ENCODE results near the gene CNOT9.

Gene CNOT9

GRCh38 chr2:218564056-218564455, 4.6 kb upstream of the CNOT9 start:
- peaks cover under 1% of the 10 kb centered on the region; the same call in 1 of the 2 replicates for H3K36me3 ChIP-seq (ENCODE audit: insufficient read depth, low read length)
- no peak overlapping the region for H3K9ac ChIP-seq (ENCODE audit: low read depth, low read length)
- H3K9me3 ChIP-seq (ENCODE audit: control insufficient read depth, insufficient read depth, low read length) = no peaks in the 10 kb centered on the region
- H3K4me1 ChIP-seq (ENCODE audit: insufficient read depth, low read length) = peaks cover 3% of the 10 kb centered on the region; the same call in 1 of the 2 replicates

GRCh38 chr2:218566296-218566695, 2.3 kb upstream of the CNOT9 start:
- Histone ChIP-seq H3K36me3 (ENCODE audit: insufficient read depth, low read length) (no peaks in the 10 kb centered on the region; the same call in 1 of the 2 replicates), H3K4me1 (ENCODE audit: insufficient read depth, low read length) (peaks cover 12% of the 10 kb centered on the region; the same call in 1 of the 2 replicates), H3K9me3 (ENCODE audit: control insufficient read depth, insufficient read depth, low read length) (no peaks in the 10 kb centered on the region), H3K9ac (ENCODE audit: low read depth, low read length) (no peak overlapping the region)

GRCh38 chr2:218567797-218568189, 846 bp upstream of the CNOT9 start:
- H3K9ac ChIP-seq (ENCODE audit: low read depth, low read length) = peak overlapping the region; percentile 83
- H3K4me1 ChIP-seq (ENCODE audit: insufficient read depth, low read length) = peaks cover 12% of the 10 kb centered on the region; the same call in 1 of the 2 replicates
- peaks cover 2% of the 10 kb centered on the region; the same call in 1 of the 2 replicates for H3K36me3 ChIP-seq (ENCODE audit: insufficient read depth, low read length)
- no peaks in the 10 kb centered on the region for H3K9me3 ChIP-seq (ENCODE audit: control insufficient read depth, insufficient read depth, low read length)

- peaks cover 12% of the 10 kb centered on the region; the same call in 1 of the 2 replicates for H3K4me1 ChIP-seq (ENCODE audit: insufficient read depth, low read length)
- H3K9me3 ChIP-seq (ENCODE audit: control insufficient read depth, insufficient read depth, low read length) = no peaks in the 10 kb centered on the region
- H3K9ac ChIP-seq (ENCODE audit: low read depth, low read length) = peak overlapping the region; percentile 77
- peaks cover 6% of the 10 kb centered on the region; the same call in 1 of the 2 replicates for H3K36me3 ChIP-seq (ENCODE audit: insufficient read depth, low read length)
Measured at GRCh38 chr2:218569038-218569431, 396 bp downstream of the CNOT9 start.

- no peaks in the 10 kb centered on the region for H3K9me3 ChIP-seq (ENCODE audit: control insufficient read depth, insufficient read depth, low read length)
- H3K36me3 ChIP-seq (ENCODE audit: insufficient read depth, low read length) = peaks cover 8% of the 10 kb centered on the region; the same call in 1 of the 2 replicates
- peaks cover 12% of the 10 kb centered on the region; the same call in 1 of the 2 replicates for H3K4me1 ChIP-seq (ENCODE audit: insufficient read depth, low read length)
- peak overlapping the region; percentile 77 for H3K9ac ChIP-seq (ENCODE audit: low read depth, low read length)
Measured at GRCh38 chr2:218569661-218570500, 1.2 kb downstream of the CNOT9 start.

GRCh38 chr2:218570850-218571249, 2.2 kb downstream of the CNOT9 start:
- Histone ChIP-seq H3K36me3 (ENCODE audit: insufficient read depth, low read length) (peaks cover 8% of the 10 kb centered on the region; the same call in 1 of the 2 replicates), H3K9me3 (ENCODE audit: control insufficient read depth, insufficient read depth, low read length) (no peaks in the 10 kb centered on the region), H3K4me1 (ENCODE audit: insufficient read depth, low read length) (peaks cover 12% of the 10 kb centered on the region; the same call in 1 of the 2 replicates), H3K9ac (ENCODE audit: low read depth, low read length) (no peak overlapping the region)

- H3K36me3 ChIP-seq (ENCODE audit: insufficient read depth, low read length) = peaks cover 8% of the 10 kb centered on the region; the same call in 1 of the 2 replicates
- peaks cover 13% of the 10 kb centered on the region; the same call in 1 of the 2 replicates for H3K4me1 ChIP-seq (ENCODE audit: insufficient read depth, low read length)
- no peaks in the 10 kb centered on the region for H3K9me3 ChIP-seq (ENCODE audit: control insufficient read depth, insufficient read depth, low read length)
- H3K9ac ChIP-seq (ENCODE audit: low read depth, low read length) = no peak overlapping the region
Measured at GRCh38 chr2:218576854-218577253, 8.2 kb downstream of the CNOT9 start.

- H3K9ac ChIP-seq (ENCODE audit: low read depth, low read length) = no peak overlapping the region
- peaks cover 13% of the 10 kb centered on the region; the same call in 1 of the 2 replicates for H3K4me1 ChIP-seq (ENCODE audit: insufficient read depth, low read length)
- peaks cover 7% of the 10 kb centered on the region for H3K36me3 ChIP-seq (ENCODE audit: insufficient read depth, low read length)
- no peaks in the 10 kb centered on the region for H3K9me3 ChIP-seq (ENCODE audit: control insufficient read depth, insufficient read depth, low read length)
Measured at GRCh38 chr2:218577482-218578220, 9.0 kb downstream of the CNOT9 start.

GRCh38 chr2:218578272-218578877, 9.7 kb downstream of the CNOT9 start:
- peaks cover 13% of the 10 kb centered on the region; the same call in 1 of the 2 replicates for H3K4me1 ChIP-seq (ENCODE audit: insufficient read depth, low read length)
- H3K36me3 ChIP-seq (ENCODE audit: insufficient read depth, low read length) = peaks cover 7% of the 10 kb centered on the region
- H3K9ac ChIP-seq (ENCODE audit: low read depth, low read length) = no peak overlapping the region
- no peaks in the 10 kb centered on the region for H3K9me3 ChIP-seq (ENCODE audit: control insufficient read depth, insufficient read depth, low read length)

GRCh38 chr2:218582076-218582475, 13.4 kb downstream of the CNOT9 start:
- Histone ChIP-seq H3K4me1 (ENCODE audit: insufficient read depth, low read length) (peaks cover 13% of the 10 kb centered on the region; the same call in 1 of the 2 replicates), H3K9me3 (ENCODE audit: control insufficient read depth, insufficient read depth, low read length) (no peaks in the 10 kb centered on the region), H3K36me3 (ENCODE audit: insufficient read depth, low read length) (peaks cover 12% of the 10 kb centered on the region), H3K9ac (ENCODE audit: low read depth, low read length) (no peak overlapping the region)

- H3K9me3 ChIP-seq (ENCODE audit: control insufficient read depth, insufficient read depth, low read length) = no peaks in the 10 kb centered on the region
- H3K36me3 ChIP-seq (ENCODE audit: insufficient read depth, low read length) = peaks cover 12% of the 10 kb centered on the region
- H3K9ac ChIP-seq (ENCODE audit: low read depth, low read length) = no peak overlapping the region
- H3K4me1 ChIP-seq (ENCODE audit: insufficient read depth, low read length) = no peaks in the 10 kb centered on the region
Measured at GRCh38 chr2:218583983-218584850, 15.6 kb downstream of the CNOT9 start.

- Histone ChIP-seq H3K4me1 (ENCODE audit: insufficient read depth, low read length) (no peaks in the 10 kb centered on the region), H3K36me3 (ENCODE audit: insufficient read depth, low read length) (peaks cover 22% of the 10 kb centered on the region), H3K9ac (ENCODE audit: low read depth, low read length) (no peak overlapping the region), H3K9me3 (ENCODE audit: control insufficient read depth, insufficient read depth, low read length) (no peaks in the 10 kb centered on the region)
Measured at GRCh38 chr2:218585541-218585940, 16.9 kb downstream of the CNOT9 start.

- Histone ChIP-seq H3K9ac (ENCODE audit: low read depth, low read length) (no peak overlapping the region), H3K4me1 (ENCODE audit: insufficient read depth, low read length) (0 out of 2 replicates have a peak, but pooled peaks cover 4% of the 10 kb centered on the region), H3K9me3 (ENCODE audit: control insufficient read depth, insufficient read depth, low read length) (no peaks in the 10 kb centered on the region), H3K36me3 (ENCODE audit: insufficient read depth, low read length) (no peaks in the 10 kb centered on the region)
Measured at GRCh38 chr2:218605432-218605831, 36.8 kb downstream of the CNOT9 start.

All from ES-I3 (cell line).